GM10266 (cell line): Measurements from ENCODE around the gene ADAMTS13.

Source experiments
- DNase-seq: peaks from one replicate; pipeline ENCODE4 v3.0.0; 2012; ENCODE audit errors: extremely low spot score
- TF ChIP-seq, protein P1 (sequence below): IDR thresholded peaks from 2 replicates; pipeline ENCODE4 v1.5.1; 2012; ENCODE audit warnings: mild to moderate bottlenecking, low read depth; ENCODE audit not compliant: control insufficient read depth, insufficient read depth; ENCODE audit errors: missing control alignments

Gene ADAMTS13

DNA sequence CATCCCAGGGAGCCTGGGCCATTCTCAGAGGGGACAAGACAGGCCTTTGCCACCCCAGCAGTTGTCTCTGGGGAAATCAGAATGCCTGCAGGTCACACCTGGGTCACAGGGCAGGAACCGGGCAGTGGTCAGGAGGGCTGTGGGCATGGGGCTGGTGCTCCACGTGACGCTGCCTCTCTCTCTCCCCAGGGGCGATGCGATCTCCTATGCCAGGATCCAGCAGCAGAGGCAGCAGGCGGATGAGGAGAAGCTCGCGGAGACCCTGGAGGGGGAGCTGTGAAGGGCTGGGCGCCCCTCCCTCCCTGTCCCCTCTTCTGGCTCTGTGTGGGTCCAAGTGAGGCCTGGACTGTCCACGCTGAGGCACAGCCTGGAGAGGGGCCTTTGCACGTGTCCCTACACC, 46.2 kb downstream of the ADAMTS13 start:
- TF ChIP-seq, protein P1, sequence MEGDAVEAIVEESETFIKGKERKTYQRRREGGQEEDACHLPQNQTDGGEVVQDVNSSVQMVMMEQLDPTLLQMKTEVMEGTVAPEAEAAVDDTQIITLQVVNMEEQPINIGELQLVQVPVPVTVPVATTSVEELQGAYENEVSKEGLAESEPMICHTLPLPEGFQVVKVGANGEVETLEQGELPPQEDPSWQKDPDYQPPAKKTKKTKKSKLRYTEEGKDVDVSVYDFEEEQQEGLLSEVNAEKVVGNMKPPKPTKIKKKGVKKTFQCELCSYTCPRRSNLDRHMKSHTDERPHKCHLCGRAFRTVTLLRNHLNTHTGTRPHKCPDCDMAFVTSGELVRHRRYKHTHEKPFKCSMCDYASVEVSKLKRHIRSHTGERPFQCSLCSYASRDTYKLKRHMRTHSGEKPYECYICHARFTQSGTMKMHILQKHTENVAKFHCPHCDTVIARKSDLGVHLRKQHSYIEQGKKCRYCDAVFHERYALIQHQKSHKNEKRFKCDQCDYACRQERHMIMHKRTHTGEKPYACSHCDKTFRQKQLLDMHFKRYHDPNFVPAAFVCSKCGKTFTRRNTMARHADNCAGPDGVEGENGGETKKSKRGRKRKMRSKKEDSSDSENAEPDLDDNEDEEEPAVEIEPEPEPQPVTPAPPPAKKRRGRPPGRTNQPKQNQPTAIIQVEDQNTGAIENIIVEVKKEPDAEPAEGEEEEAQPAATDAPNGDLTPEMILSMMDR: no peak
- no peak for DNase-seq

DNA sequence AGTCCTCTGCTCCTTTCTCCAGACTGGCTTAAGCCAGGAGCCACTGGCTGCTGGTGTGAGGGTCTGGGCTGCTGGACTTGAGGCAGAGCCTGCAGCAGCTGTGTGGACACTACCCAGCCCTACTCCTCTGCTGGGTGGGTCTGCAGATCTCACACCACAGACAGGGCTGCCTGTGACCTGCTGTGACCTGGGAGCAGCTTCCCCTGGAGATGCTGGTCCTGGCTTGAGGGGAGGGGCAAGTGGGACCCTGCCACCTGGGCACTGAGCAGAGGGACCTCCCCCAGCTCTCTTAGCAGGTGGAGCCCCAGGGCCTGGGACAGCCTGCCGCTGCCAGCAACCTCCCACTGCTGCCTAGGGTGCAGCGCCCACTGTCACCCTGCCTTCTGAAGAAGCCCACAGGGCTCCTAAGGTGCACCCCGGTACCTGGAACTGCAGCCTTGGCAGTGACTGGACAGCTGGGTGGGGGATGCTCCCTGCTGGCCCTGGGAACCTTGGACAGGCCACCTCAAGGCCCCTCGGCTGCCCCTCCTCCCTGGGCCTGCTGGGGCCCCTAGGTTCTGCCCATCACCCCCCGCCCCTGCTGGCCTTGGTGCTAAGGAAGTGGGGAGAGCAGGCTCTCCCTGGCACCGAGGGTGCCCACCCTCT, 46.7 kb downstream of the ADAMTS13 start:
- no peak for DNase-seq
- TF ChIP-seq, protein P1: no peak

DNA sequence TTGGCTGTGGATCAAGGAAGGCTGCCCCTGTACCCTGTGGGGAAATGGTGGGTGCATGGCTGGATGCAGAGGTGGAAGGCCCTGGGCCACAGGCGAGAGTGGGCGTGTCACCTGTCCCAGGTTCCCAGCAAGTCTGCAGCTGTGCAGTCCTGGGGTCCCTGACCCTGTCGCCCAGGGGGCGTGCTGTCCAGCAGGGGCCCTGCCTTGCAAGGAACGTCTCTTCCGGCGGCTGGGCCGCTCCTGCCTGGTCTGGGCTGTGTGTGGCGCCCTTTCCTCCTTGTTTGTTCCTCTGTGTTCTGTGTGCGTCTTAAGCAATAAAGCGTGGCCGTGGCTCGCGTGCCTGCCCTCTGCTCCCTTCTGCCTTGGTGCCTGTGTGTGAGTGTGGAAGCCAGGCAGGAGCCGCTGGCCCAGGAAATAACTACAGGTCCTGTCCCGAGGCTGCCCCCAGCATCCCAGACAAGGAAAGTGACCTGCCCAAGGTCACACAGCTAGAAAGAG, 48.3 kb downstream of the ADAMTS13 start:
- DNase-seq: no peak
- TF ChIP-seq, protein P1: no peak

DNA sequence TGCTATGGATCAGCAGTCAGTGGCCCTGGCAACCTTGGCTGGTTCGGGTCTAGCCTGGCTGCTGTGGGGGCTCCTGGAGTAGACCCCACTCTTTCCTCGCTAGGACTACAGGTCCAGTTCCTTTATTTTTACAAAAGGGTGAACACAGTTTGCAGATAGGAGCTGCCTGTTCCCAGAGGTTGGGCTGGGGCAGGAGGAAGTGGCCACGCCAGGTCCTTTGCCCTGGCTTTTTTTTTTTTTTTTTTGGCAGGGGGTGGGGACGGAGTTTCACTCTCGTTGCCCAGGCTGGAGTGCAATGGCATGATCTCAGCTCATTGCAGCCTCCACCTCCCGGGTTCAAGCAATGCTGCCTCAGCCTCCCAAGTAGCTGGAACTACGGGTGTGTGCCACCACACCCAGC, 48.8 kb downstream of the ADAMTS13 start:
- TF ChIP-seq, protein P1: no peak
- DNase-seq: no peak

DNA sequence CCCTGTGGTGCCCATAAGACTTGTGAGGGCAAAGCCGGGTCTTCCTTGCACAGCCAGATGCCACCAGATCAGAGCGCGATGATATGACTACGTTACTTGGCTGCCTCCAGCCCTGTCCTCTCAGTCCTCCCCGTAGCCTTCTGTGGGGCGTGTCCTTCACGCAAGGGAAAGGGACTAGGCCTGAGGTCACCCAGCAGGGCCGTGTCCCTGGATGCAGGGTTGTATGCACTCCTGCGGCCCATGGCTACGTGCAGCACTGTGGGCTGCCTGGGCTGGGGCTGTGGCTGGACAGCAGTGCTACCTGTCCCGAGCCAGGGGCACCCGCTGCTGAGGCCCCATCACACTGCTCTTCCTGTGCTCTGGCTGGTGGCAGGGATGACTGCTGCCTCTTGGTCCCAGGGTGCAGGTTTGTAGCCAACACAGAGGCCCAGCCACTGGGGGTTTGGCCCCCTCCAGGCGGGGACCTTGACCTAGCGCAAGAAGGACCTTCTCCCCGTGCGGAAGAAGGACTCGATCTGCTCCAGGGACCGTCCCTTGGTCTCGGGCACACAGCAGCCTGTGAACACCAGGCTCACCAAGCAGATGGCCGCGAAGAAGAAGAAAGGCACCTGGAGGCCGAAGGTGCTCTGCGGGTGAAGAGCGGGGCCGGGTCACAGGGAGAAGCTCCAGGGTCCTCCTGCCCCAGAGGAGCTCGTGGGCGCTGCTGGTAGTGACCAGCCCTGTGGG, 49.5 kb downstream of the ADAMTS13 start:
- TF ChIP-seq, protein P1: no peak
- no peak for DNase-seq

DNA sequence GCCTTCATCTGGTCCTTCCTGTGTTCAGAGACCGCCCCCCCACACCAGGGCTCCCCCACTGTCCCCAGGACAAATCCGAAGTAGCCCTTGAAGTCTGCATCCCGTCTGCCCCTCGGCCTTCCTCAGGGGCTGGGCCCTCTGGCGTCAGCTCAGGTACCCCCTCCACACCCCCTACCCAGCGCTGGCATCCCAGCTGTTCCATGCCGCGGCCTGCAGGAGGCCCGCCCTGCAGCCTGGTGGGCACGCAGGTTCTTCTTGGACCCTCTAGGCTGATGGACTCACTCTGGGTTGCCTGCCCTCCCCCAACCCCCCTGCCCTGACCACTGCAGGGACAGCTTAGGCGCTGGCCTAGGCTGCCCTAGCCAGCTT, 50.1 kb downstream of the ADAMTS13 start:
- TF ChIP-seq, protein P1: no peak
- no peak for DNase-seq

DNA sequence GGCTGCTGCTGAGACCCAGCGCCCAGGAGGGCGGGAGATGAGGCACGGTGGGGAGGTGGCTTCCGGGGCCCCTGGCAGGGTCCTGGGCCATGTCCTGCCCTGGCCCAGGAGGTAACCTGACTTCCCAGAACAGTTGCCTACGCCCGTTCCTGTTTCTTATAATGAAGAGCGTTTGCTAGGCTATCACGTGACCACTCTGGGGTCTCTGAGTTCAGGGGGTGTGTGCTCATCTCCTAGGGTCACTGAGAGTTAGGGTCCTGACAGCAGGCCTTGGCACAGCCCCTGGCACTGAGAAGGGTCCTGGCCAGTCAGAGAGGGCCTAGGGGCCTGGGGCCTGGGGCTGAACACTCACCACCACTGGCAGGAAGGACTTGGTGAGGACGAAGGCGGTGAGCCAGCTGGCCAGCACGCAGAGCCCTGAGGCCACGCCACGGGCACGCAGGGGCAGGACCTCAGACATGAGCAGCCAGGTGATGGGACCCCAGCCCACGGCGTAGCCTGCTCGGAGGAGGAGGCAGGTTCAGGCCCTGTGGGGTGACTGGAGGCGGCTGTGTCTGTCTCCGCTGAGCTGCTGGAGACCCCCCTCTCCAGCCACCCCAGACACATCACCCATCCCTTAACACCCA, 50.7 kb downstream of the ADAMTS13 start:
- no peak for DNase-seq
- TF ChIP-seq, protein P1: no peak
